IPS DF 6.9 (cell line): Measurements from ENCODE around the gene DALRD3.

Experiments
- DNase-seq: peaks from one replicate; pipeline ENCODE4 v3.0.0-alpha.2; 2013; ENCODE audit warnings: low read depth, low spot score
- H3K27ac ChIP-seq: one replicate; pipeline ENCODE4 v1.5.1; 2013; ENCODE audit warnings: low read length, control low read depth
- H3K27me3 ChIP-seq: 2 replicates; pipeline ENCODE4 v1.6.1; 2013; ENCODE audit warnings: mild to moderate bottlenecking, low read length; ENCODE audit not compliant: control insufficient read depth, insufficient read depth
- H3K36me3 ChIP-seq: 2 replicates; pipeline ENCODE4 v1.6.1; 2013; ENCODE audit warnings: low read length; ENCODE audit not compliant: control insufficient read depth, insufficient read depth
- H3K4me1 ChIP-seq: 2 replicates; pipeline ENCODE4 v1.6.1; 2013; ENCODE audit warnings: low read length; ENCODE audit not compliant: control insufficient read depth, insufficient read depth
- H3K4me3 ChIP-seq: 2 replicates; pipeline ENCODE4 v1.5.1; 2013; ENCODE audit warnings: mild to moderate bottlenecking, low read length
- H3K9me3 ChIP-seq: 2 replicates; pipeline ENCODE4 v1.6.1; 2013; ENCODE audit warnings: low read length, inconsistent platforms; ENCODE audit not compliant: control insufficient read depth, insufficient read depth
- WGBS: extraction: QIAGEN DNeasy Blood & Tissue Kit; methylation state at CpG from one replicate; pipeline ENCODE4 v1.1.7; 2013; ENCODE audit warnings: mixed read lengths, missing lambda C conversion rate; ENCODE audit not compliant: insufficient read length, insufficient coverage; 5-methylcytosine and 5-hydroxymethylcytosine counted together

The DALRD3 gene

GRCh38 chr3:49017971-49018706, at the start of gene DALRD3:
Gene DALRD3 (minus strand): TSS chr3:49018580. CDS start chr3:49018564, 16 bp downstream.
- Histone ChIP-seq H3K27ac (no peak within 1 kb of the TSS), H3K9me3 (no peaks in the 10 kb centered on the region)
- no CpG with 5 or more reads among the region's 85 CpGs for WGBS

GRCh38 chr3:49058011-49058410, 39.6 kb upstream of the DALRD3 start:
- H3K4me3 ChIP-seq, result no peak overlapping the region
- peaks cover 18% of the 10 kb centered on the region for H3K36me3 ChIP-seq
- no peaks in the 10 kb centered on the region for H3K9me3 ChIP-seq
- no peaks in the 10 kb centered on the region for H3K4me1 ChIP-seq
- no CpG with 5 or more reads among the region's 7 CpGs for WGBS
- DNase-seq, result no peak
- no peaks in the 10 kb centered on the region for H3K27me3 ChIP-seq
- H3K27ac ChIP-seq, result no peak overlapping the region

More at GRCh38 chr3:49017971-49018706, at the start of gene DALRD3:
- Histone ChIP-seq H3K4me3 (peak within 1 kb of the TSS; percentile 52), H3K27me3 (no peaks in the 10 kb centered on the region), H3K4me1 (peaks cover 2% of the 10 kb centered on the region; the same call in 1 of the 2 replicates), H3K36me3 (peaks cover 19% of the 10 kb centered on the region)
- DNase-seq, result peak; percentile 55

- H3K27me3 ChIP-seq, result no peaks in the 10 kb centered on the region
- H3K9me3 ChIP-seq, result no peaks in the 10 kb centered on the region
- peaks cover 19% of the 10 kb centered on the region for H3K36me3 ChIP-seq
- WGBS, result no CpG with 5 or more reads among the region's 10 CpGs
- no peak overlapping the region for H3K4me3 ChIP-seq
- no peaks in the 10 kb centered on the region for H3K4me1 ChIP-seq
- H3K27ac ChIP-seq, result no peak overlapping the region
- DNase-seq, result no peak
These were observed 38.9 kb upstream of the DALRD3 start for GRCh38 chr3:49057268-49057667.

GRCh38 chr3:49054344-49054862, 36.0 kb upstream of the DALRD3 start:
- Histone ChIP-seq H3K9me3 (no peaks in the 10 kb centered on the region), H3K36me3 (peaks cover 23% of the 10 kb centered on the region), H3K27ac (no peak overlapping the region), H3K4me3 (no peak overlapping the region), H3K27me3 (no peaks in the 10 kb centered on the region), H3K4me1 (no peaks in the 10 kb centered on the region)
- WGBS, result no CpG with 5 or more reads among the region's 2 CpGs
- DNase-seq, result no peak

- H3K4me3 ChIP-seq, result no peak overlapping the region
- H3K27ac ChIP-seq, result no peak overlapping the region
- no peaks in the 10 kb centered on the region for H3K9me3 ChIP-seq
- H3K27me3 ChIP-seq, result no peaks in the 10 kb centered on the region
- no peak for DNase-seq
- H3K4me1 ChIP-seq, result no peaks in the 10 kb centered on the region
- H3K36me3 ChIP-seq, result peaks cover 23% of the 10 kb centered on the region
- no CpG with 5 or more reads among the region's 1 CpG for WGBS
These were observed 35.2 kb upstream of the DALRD3 start for GRCh38 chr3:49053543-49053942.

GRCh38 chr3:49035281-49035680, 16.9 kb upstream of the DALRD3 start:
- no peaks in the 10 kb centered on the region for H3K9me3 ChIP-seq
- H3K36me3 ChIP-seq, result peaks cover 16% of the 10 kb centered on the region
- WGBS, result no CpG with 5 or more reads among the region's 3 CpGs
- H3K27ac ChIP-seq, result no peak overlapping the region
- DNase-seq, result no peak
- no peaks in the 10 kb centered on the region for H3K27me3 ChIP-seq
- no peak overlapping the region for H3K4me3 ChIP-seq
- no peaks in the 10 kb centered on the region for H3K4me1 ChIP-seq

GRCh38 chr3:49034650-49035049, 16.3 kb upstream of the DALRD3 start:
- H3K27ac ChIP-seq, result no peak overlapping the region
- peaks cover 16% of the 10 kb centered on the region for H3K36me3 ChIP-seq

GRCh38 chr3:49032646-49033304, 14.4 kb upstream of the DALRD3 start:
- Histone ChIP-seq H3K4me3 (no peak overlapping the region), H3K9me3 (no peaks in the 10 kb centered on the region), H3K27me3 (no peaks in the 10 kb centered on the region), H3K36me3 (peaks cover 16% of the 10 kb centered on the region), H3K4me1 (0 out of 2 replicates have a peak, but pooled peaks cover 2% of the 10 kb centered on the region), H3K27ac (no peak overlapping the region)
- WGBS, result no CpG with 5 or more reads among the region's 6 CpGs
- DNase-seq, result no peak

More at GRCh38 chr3:49034650-49035049, 16.3 kb upstream of the DALRD3 start:
- Histone ChIP-seq H3K4me3 (no peak overlapping the region), H3K4me1 (no peaks in the 10 kb centered on the region), H3K27me3 (no peaks in the 10 kb centered on the region), H3K9me3 (no peaks in the 10 kb centered on the region)
- WGBS, result no CpG with 5 or more reads among the region's 2 CpGs
- DNase-seq, result no peak

- Histone ChIP-seq H3K9me3 (no peaks in the 10 kb centered on the region), H3K4me1 (0 out of 2 replicates have a peak, but pooled peaks cover 2% of the 10 kb centered on the region), H3K27ac (no peak overlapping the region), H3K4me3 (no peak overlapping the region), H3K27me3 (no peaks in the 10 kb centered on the region), H3K36me3 (peaks cover 31% of the 10 kb centered on the region)
- no peak for DNase-seq
- WGBS, result no CpG with 5 or more reads among the region's 6 CpGs
These were observed 11.9 kb upstream of the DALRD3 start for GRCh38 chr3:49030321-49030720.

- H3K4me3 ChIP-seq, result no peak overlapping the region; the same call in 1 of the 2 replicates
These were observed 11.1 kb upstream of the DALRD3 start for GRCh38 chr3:49029563-49029884.

More at GRCh38 chr3:49029563-49029884, 11.1 kb upstream of the DALRD3 start:
- no peaks in the 10 kb centered on the region for H3K9me3 ChIP-seq
- H3K27ac ChIP-seq, result no peak overlapping the region
- H3K4me1 ChIP-seq, result 0 out of 2 replicates have a peak, but pooled peaks cover 2% of the 10 kb centered on the region
- no CpG with 5 or more reads among the region's 7 CpGs for WGBS
- H3K36me3 ChIP-seq, result peaks cover 37% of the 10 kb centered on the region
- DNase-seq, result no peak
- no peaks in the 10 kb centered on the region for H3K27me3 ChIP-seq
